Endothelial cell (in vitro differentiated cells): ENCODE results near the gene WDFY2. TPM values are rescaled to one million over a fixed set of nuclear protein-coding genes. Genes with fewer than 3 reads are reported as not detected.
A peak's percentile ranks its signal among the peaks of the same experiment; 100 is the strongest.

Experiments
- DNase-seq: peaks from one replicate; pipeline ENCODE4 v3.0.0; 2021; ENCODE audit warnings: low spot score
- H3K27ac Mint-ChIP-seq: one replicate; pipeline ENCODE4 v1.8.0; 2021; ENCODE audit warnings: mixed read lengths, inconsistent platforms; ENCODE audit not compliant: unreplicated experiment
- H3K27me3 Mint-ChIP-seq: one replicate; pipeline ENCODE4 v1.8.0; 2021; ENCODE audit warnings: mild to moderate bottlenecking, moderate library complexity, mixed read lengths, inconsistent platforms; ENCODE audit not compliant: unreplicated experiment
- H3K36me3 Mint-ChIP-seq: one replicate; pipeline ENCODE4 v1.8.0; 2021; ENCODE audit warnings: mild to moderate bottlenecking, low read depth, mixed read lengths, inconsistent platforms; ENCODE audit not compliant: unreplicated experiment
- H3K4me1 Mint-ChIP-seq: one replicate; pipeline ENCODE4 v1.8.0; 2021; ENCODE audit warnings: mild to moderate bottlenecking, mixed read lengths, inconsistent platforms; ENCODE audit not compliant: unreplicated experiment
- H3K4me3 Mint-ChIP-seq: one replicate; pipeline ENCODE4 v1.8.0; 2021; ENCODE audit warnings: mild to moderate bottlenecking, mixed read lengths, inconsistent platforms; ENCODE audit not compliant: unreplicated experiment
- H3K9me3 Mint-ChIP-seq: one replicate; pipeline ENCODE4 v1.8.0; 2021; ENCODE audit warnings: mixed read lengths, inconsistent platforms; ENCODE audit not compliant: unreplicated experiment
- CTCF ChIP-seq: fragments of 200-600 bp; sonication (generic); IDR thresholded peaks from one replicate; pipeline ENCODE4 v1.5.0; 2021; ENCODE audit warnings: antibody characterized with exemption; ENCODE audit not compliant: unreplicated experiment
- total RNA-seq: library from RNA; stranded (reverse); fragmentation: NEBNext Ultra II Directional; extraction: Animal tissue kit (Norgen Biotek cat#: 25700); gene quantifications from one replicate; pipeline ENCODE4 v1.2.1, GENCODE V29; 2021; ENCODE audit not compliant: unreplicated experiment

The WDFY2 gene
- total RNA-seq, 1 donor from 2014 or later: 22.7 TPM

- H3K36me3 Mint-ChIP-seq: peaks cover 3% of the 10 kb centered on the region
- no peak for DNase-seq
- peak; percentile 20 for TF ChIP-seq CTCF
- H3K27me3 Mint-ChIP-seq: peaks cover 4% of the 10 kb centered on the region
- H3K27ac Mint-ChIP-seq: peak overlapping the region; percentile 42
- H3K9me3 Mint-ChIP-seq: no peaks in the 10 kb centered on the region
- H3K4me3 Mint-ChIP-seq: peak overlapping the region; percentile 1
- peaks cover 6% of the 10 kb centered on the region for H3K4me1 Mint-ChIP-seq
Measured at GRCh38 chr13:51781246-51782022, 197.2 kb downstream of the WDFY2 start.

- H3K27me3 Mint-ChIP-seq: peaks cover 4% of the 10 kb centered on the region
- H3K36me3 Mint-ChIP-seq: peaks cover 3% of the 10 kb centered on the region
- H3K27ac Mint-ChIP-seq: peak overlapping the region; percentile 42
- peak overlapping the region; percentile 1 for H3K4me3 Mint-ChIP-seq
- no peak for DNase-seq
- no peak for TF ChIP-seq CTCF
- H3K9me3 Mint-ChIP-seq: no peaks in the 10 kb centered on the region
- peaks cover 12% of the 10 kb centered on the region for H3K4me1 Mint-ChIP-seq
Measured at GRCh38 chr13:51782026-51782710, 197.9 kb downstream of the WDFY2 start.

GRCh38 chr13:51783428-51784094 is 199.3 kb downstream of the WDFY2 start:
- Mint-ChIP-seq H3K27ac (no peak overlapping the region), H3K27me3 (peaks cover 4% of the 10 kb centered on the region), H3K36me3 (peaks cover 3% of the 10 kb centered on the region), H3K4me3 (no peak overlapping the region), H3K9me3 (no peaks in the 10 kb centered on the region), H3K4me1 (peaks cover 12% of the 10 kb centered on the region)
- TF ChIP-seq CTCF: no peak
- DNase-seq: no peak

GRCh38 chr13:51784097-51784496 is 199.8 kb downstream of the WDFY2 start:
- Mint-ChIP-seq H3K36me3 (peaks cover 3% of the 10 kb centered on the region), H3K4me1 (peaks cover 12% of the 10 kb centered on the region), H3K27me3 (peaks cover 4% of the 10 kb centered on the region), H3K27ac (no peak overlapping the region), H3K4me3 (no peak overlapping the region), H3K9me3 (no peaks in the 10 kb centered on the region)
- DNase-seq: no peak
- no peak for TF ChIP-seq CTCF
